ENCODE data around the gene GEMIN8.

Gene GEMIN8

GRCh38 chrX:14029425-14030173 lies at the start of gene GEMIN8:
GEMIN8 (minus strand) TSS chrX:14029892; CDS start chrX:14021478, 8,414 bp downstream.
- peak; percentile 80 for DNase-seq

- no peak for DNase-seq
Observed at GRCh38 chrX:14076639-14077038, 46.9 kb upstream of the GEMIN8 start.

- DNase-seq: no peak
Observed at GRCh38 chrX:14073556-14073955, 43.9 kb upstream of the GEMIN8 start.

- DNase-seq: no peak
Observed at GRCh38 chrX:14073071-14073470, 43.4 kb upstream of the GEMIN8 start.

- DNase-seq: no peak
Observed at GRCh38 chrX:14065800-14066199, 36.1 kb upstream of the GEMIN8 start.

- DNase-seq: no peak
Observed at GRCh38 chrX:14064626-14065432, 35.1 kb upstream of the GEMIN8 start.

- DNase-seq: no peak
Observed at GRCh38 chrX:14062524-14062923, 32.8 kb upstream of the GEMIN8 start.

- DNase-seq: no peak
Observed at GRCh38 chrX:14056206-14056605, 26.5 kb upstream of the GEMIN8 start.

GRCh38 chrX:14051416-14051815 lies 21.7 kb upstream of the GEMIN8 start:
- DNase-seq: no peak

- no peak for DNase-seq
Observed at GRCh38 chrX:14050709-14051108, 21.0 kb upstream of the GEMIN8 start.

GRCh38 chrX:14043209-14043608 lies 13.5 kb upstream of the GEMIN8 start:
- no peak for DNase-seq

- DNase-seq: peak; percentile 72
Observed at GRCh38 chrX:14039344-14039743, 9.7 kb upstream of the GEMIN8 start.

GRCh38 chrX:14038375-14039085 lies 8.8 kb upstream of the GEMIN8 start:
- DNase-seq: no peak

- peak; percentile 60 for DNase-seq
Observed at GRCh38 chrX:14032406-14032805, 2.7 kb upstream of the GEMIN8 start.

GRCh38 chrX:14030174-14030530 lies 460 bp upstream of the GEMIN8 start:
- DNase-seq: no peak

- DNase-seq: no peak
Observed at GRCh38 chrX:14029039-14029424, 660 bp downstream of the GEMIN8 start.

- no peak for DNase-seq
Observed at GRCh38 chrX:14028473-14028872, 1.2 kb downstream of the GEMIN8 start.

- DNase-seq: peak; percentile 45
Observed at GRCh38 chrX:14027511-14028019, 2.1 kb downstream of the GEMIN8 start.

- peak; percentile 43 for DNase-seq
Observed at GRCh38 chrX:14027036-14027435, 2.7 kb downstream of the GEMIN8 start.

GRCh38 chrX:14026121-14026520 lies 3.6 kb downstream of the GEMIN8 start:
- DNase-seq: no peak

GRCh38 chrX:14022019-14022418 lies 7.7 kb downstream of the GEMIN8 start:
- DNase-seq: no peak

GRCh38 chrX:14017399-14017798 lies 12.3 kb downstream of the GEMIN8 start:
- no peak for DNase-seq

- no peak for DNase-seq
Observed at GRCh38 chrX:14015941-14016340, 13.8 kb downstream of the GEMIN8 start.
